H9 (cell line): Measurements from ENCODE around the gene EML5. TPM values are rescaled to one million over a fixed set of nuclear protein-coding genes. Genes with fewer than 3 reads are reported as not detected.

Experiments used
- DNase-seq: peaks from one replicate; pipeline ENCODE4 v3.0.0-alpha.2; 2017
- H2AFZ ChIP-seq: one replicate; pipeline ENCODE4 v1.6.1; 2013; ENCODE audit warnings: mild to moderate bottlenecking, low read length, control low read depth, moderate library complexity
- H2AK5ac ChIP-seq: 2 replicates; pipeline ENCODE4 v1.6.1; 2013; ENCODE audit warnings: low read length, control low read depth, mixed read lengths; ENCODE audit not compliant: insufficient read length
- H2BK120ac ChIP-seq: one replicate; pipeline ENCODE4 v1.6.1; 2013; ENCODE audit warnings: low read depth, mild to moderate bottlenecking, low read length, control low read depth, inconsistent platforms; ENCODE audit not compliant: poor library complexity, severe bottlenecking
- H2BK12ac ChIP-seq: 2 replicates; pipeline ENCODE4 v1.6.1; 2013; ENCODE audit warnings: low read length, control low read depth, mixed read lengths, low read depth; ENCODE audit not compliant: insufficient read length
- H2BK15ac ChIP-seq: 2 replicates; pipeline ENCODE4 v1.6.1; 2013; ENCODE audit warnings: low read depth, low read length, control low read depth
- H2BK20ac ChIP-seq: one replicate; pipeline ENCODE4 v1.6.1; 2013; ENCODE audit warnings: low read depth, mild to moderate bottlenecking, low read length, control low read depth, inconsistent platforms; ENCODE audit not compliant: poor library complexity, severe bottlenecking
- H2BK5ac ChIP-seq: 2 replicates; pipeline ENCODE4 v1.6.1; 2013; ENCODE audit warnings: low read length, control low read depth, mixed read lengths; ENCODE audit not compliant: insufficient read length
- H3K14ac ChIP-seq: 2 replicates; pipeline ENCODE4 v1.6.1; 2013; ENCODE audit warnings: low read length, control low read depth; ENCODE audit not compliant: insufficient read depth
- H3K18ac ChIP-seq: 2 replicates; pipeline ENCODE4 v1.6.1; 2013; ENCODE audit warnings: low read depth, mild to moderate bottlenecking, mixed read lengths, low read length, control low read depth; ENCODE audit not compliant: insufficient read length
- H3K23ac ChIP-seq: 2 replicates; pipeline ENCODE4 v1.6.1; 2013; ENCODE audit warnings: low read length, control low read depth, mixed read lengths, low read depth; ENCODE audit not compliant: insufficient read length
- H3K23me2 ChIP-seq: 2 replicates; pipeline ENCODE4 v1.6.1; 2013; ENCODE audit warnings: low read depth, mild to moderate bottlenecking, mixed read lengths, low read length, control low read depth; ENCODE audit not compliant: insufficient read length, poor library complexity, severe bottlenecking
- H3K27ac ChIP-seq: 2 replicates; pipeline ENCODE4 v1.5.1; 2013; ENCODE audit warnings: low read length, control low read depth, mixed read lengths, low read depth; ENCODE audit not compliant: insufficient read length
- H3K27me3 ChIP-seq: 2 replicates; pipeline ENCODE4 v1.6.1; 2013; ENCODE audit warnings: low read length, control low read depth, inconsistent platforms; ENCODE audit not compliant: insufficient read depth
- H3K4ac ChIP-seq: 2 replicates; pipeline ENCODE4 v1.6.1; 2013; ENCODE audit warnings: low read depth, mild to moderate bottlenecking, control low read depth, inconsistent platforms, low read length, moderate library complexity
- H3K4me1 ChIP-seq: 2 replicates; pipeline ENCODE4 v1.6.1; 2013; ENCODE audit warnings: low read length, control low read depth, inconsistent platforms; ENCODE audit not compliant: insufficient read depth
- H3K4me2 ChIP-seq: 2 replicates; pipeline ENCODE4 v1.6.1; 2013; ENCODE audit warnings: low read length, control low read depth, mixed read lengths; ENCODE audit not compliant: insufficient read length, insufficient read depth
- H3K56ac ChIP-seq: 2 replicates; pipeline ENCODE4 v1.6.1; 2013; ENCODE audit warnings: low read depth, mild to moderate bottlenecking, mixed read lengths, low read length, control low read depth; ENCODE audit not compliant: insufficient read length
- H3K79me1 ChIP-seq: 2 replicates; pipeline ENCODE4 v1.6.1; 2013; ENCODE audit warnings: low read depth, mild to moderate bottlenecking, moderate library complexity, low read length, control low read depth, inconsistent platforms; ENCODE audit not compliant: insufficient read depth, poor library complexity, severe bottlenecking
- H3K79me2 ChIP-seq: 2 replicates; pipeline ENCODE4 v1.6.1; 2013; ENCODE audit warnings: low read length, control low read depth, inconsistent platforms; ENCODE audit not compliant: insufficient read depth
- H3K9ac ChIP-seq: 2 replicates; pipeline ENCODE4 v1.6.1; 2013; ENCODE audit warnings: low read length, control low read depth, mixed read lengths; ENCODE audit not compliant: insufficient read length; ENCODE audit errors: extremely low read depth
- H3K9me3 ChIP-seq: one replicate; pipeline ENCODE4 v1.6.1; 2013; ENCODE audit warnings: low read depth, low read length, inconsistent platforms; ENCODE audit not compliant: control insufficient read depth
- H3T11ph ChIP-seq: one replicate; pipeline ENCODE4 v1.6.1; 2013; ENCODE audit warnings: mild to moderate bottlenecking, low read length, control low read depth, inconsistent platforms
- H4K20me1 ChIP-seq: one replicate; pipeline ENCODE4 v1.6.1; 2013; ENCODE audit not compliant: control insufficient read depth, insufficient read length, insufficient read depth
- H4K5ac ChIP-seq: 2 replicates; pipeline ENCODE4 v1.6.1; 2013; ENCODE audit warnings: low read depth, mild to moderate bottlenecking, mixed read lengths, low read length, control low read depth; ENCODE audit not compliant: insufficient read length
- H4K8ac ChIP-seq: replicated peaks from 2 replicates; pipeline ENCODE4 v1.6.1; 2013; ENCODE audit warnings: low read length, control low read depth, mixed read lengths, low read depth; ENCODE audit not compliant: insufficient read length
- H4K91ac ChIP-seq: 2 replicates; pipeline ENCODE4 v1.6.1; 2013; ENCODE audit warnings: low read depth, mild to moderate bottlenecking, moderate library complexity, mixed read lengths, low read length, control low read depth; ENCODE audit not compliant: insufficient read length
- H3K27ac Mint-ChIP-seq, 3 experiments: 2 replicates in 2 of 3; 3 replicates in 1 of 3; pipeline ENCODE4 v1.8.0; 2020 to 2021; ENCODE audit warnings: mixed read lengths in 3 of 3, mild to moderate bottlenecking in 1 of 3, moderate library complexity in 1 of 3
- H3K27me3 Mint-ChIP-seq: 2 replicates; pipeline ENCODE4 v1.8.0; 2021; ENCODE audit warnings: low read depth, mild to moderate bottlenecking, moderate library complexity, mixed read lengths
- H3K36me3 Mint-ChIP-seq, 3 experiments: 2 replicates in 2 of 3; 3 replicates in 1 of 3; pipeline ENCODE4 v1.8.0; 2020 to 2021; ENCODE audit warnings: low read depth in 3 of 3, mixed read lengths in 3 of 3; ENCODE audit not compliant: insufficient read depth in 1 of 3
- H3K4me1 Mint-ChIP-seq, 2 experiments: 2 replicates each; pipeline ENCODE4 v1.8.0; 2020; ENCODE audit warnings: mixed read lengths in 2 of 2
- H3K4me3 Mint-ChIP-seq, 2 experiments: 2 replicates in 1 of 2; 3 replicates in 1 of 2; pipeline ENCODE4 v1.8.0; 2020 to 2021; ENCODE audit warnings: mild to moderate bottlenecking in 2 of 2, mixed read lengths in 2 of 2, moderate library complexity in 1 of 2
- H3K9me3 Mint-ChIP-seq, 2 experiments: 2 replicates in 1 of 2; 3 replicates in 1 of 2; pipeline ENCODE4 v1.8.0; 2020; ENCODE audit warnings: mild to moderate bottlenecking in 2 of 2, mixed read lengths in 2 of 2, moderate library complexity in 1 of 2
- WGBS: extraction: QIAGEN DNeasy Blood & Tissue Kit; methylation state at CpG from one replicate; pipeline ENCODE4 v1.1.7; 2013; ENCODE audit warnings: missing lambda C conversion rate, low lambda C conversion rate, mixed read lengths; ENCODE audit not compliant: insufficient read length; ENCODE audit errors: extremely low coverage; 5-methylcytosine and 5-hydroxymethylcytosine counted together
- total RNA-seq: library from RNA; stranded (reverse); gene quantifications from 2 replicates; pipeline ENCODE4 v1.2.1, GENCODE V29; 2021
- TF ChIP-seq, protein P1 (sequence below): fragments of 200-600 bp; sonication (generic); conservative IDR thresholded peaks from 3 replicates; pipeline ENCODE4 v1.8.0; 2021; ENCODE audit warnings: antibody characterized with exemption, mild to moderate bottlenecking

Gene EML5
- total RNA-seq, 1 experiment from 2014 or later, result 0.81 TPM

DNA sequence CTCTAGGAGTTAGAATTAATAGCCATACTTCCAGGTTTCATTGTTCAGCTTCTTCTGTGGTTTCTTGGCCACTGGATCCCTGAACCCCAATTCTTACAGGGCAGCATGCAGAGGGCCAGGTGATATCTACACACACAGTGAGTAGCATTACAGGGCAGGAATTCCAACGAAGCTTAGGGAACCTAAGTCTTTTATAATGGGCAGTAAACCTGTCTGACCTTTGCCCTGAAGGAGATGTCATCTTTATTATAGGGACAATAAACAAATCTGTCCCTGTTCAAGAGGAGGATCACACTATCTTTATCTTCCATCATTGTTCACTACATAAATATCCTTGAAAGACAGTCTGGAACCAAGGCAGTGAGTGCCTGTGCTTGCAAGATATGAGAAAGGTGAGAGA is 11.7 kb upstream of the EML5 start:
- no peak overlapping the region for H2AK5ac ChIP-seq
- no peaks in the 10 kb centered on the region for H3K79me1 ChIP-seq
- H4K5ac ChIP-seq, result no peak overlapping the region
- H3K23me2 ChIP-seq, result no peaks in the 10 kb centered on the region
- H2BK5ac ChIP-seq, result no peak overlapping the region
- no peak overlapping the region for H2AFZ ChIP-seq
- H3K36me3 Mint-ChIP-seq, result peaks cover 0 to 12% (median 5%) of the 10 kb centered on the region in 3 experiments; a peak in 2 of 7 replicates
- no CpG with 5 or more reads among the region's 1 CpG for WGBS
- no peaks in the 10 kb centered on the region for H3K27me3 ChIP-seq
- peaks cover 2 to 5% of the 10 kb centered on the region in 2 experiments; a peak in 1 of 4 replicates for H3K4me1 Mint-ChIP-seq
- no peak overlapping the region for H3K14ac ChIP-seq
- no peak overlapping the region for H3T11ph ChIP-seq
- no peaks in the 10 kb centered on the region for H4K20me1 ChIP-seq
- H3K4me1 ChIP-seq, result no peaks in the 10 kb centered on the region
- no peak overlapping the region for H3K56ac ChIP-seq
- H3K18ac ChIP-seq, result no peak overlapping the region
- no peak overlapping the region; a peak in 1 of 7 replicates for H3K27ac Mint-ChIP-seq
- H4K91ac ChIP-seq, result no peak overlapping the region
- TF ChIP-seq, protein P1, sequence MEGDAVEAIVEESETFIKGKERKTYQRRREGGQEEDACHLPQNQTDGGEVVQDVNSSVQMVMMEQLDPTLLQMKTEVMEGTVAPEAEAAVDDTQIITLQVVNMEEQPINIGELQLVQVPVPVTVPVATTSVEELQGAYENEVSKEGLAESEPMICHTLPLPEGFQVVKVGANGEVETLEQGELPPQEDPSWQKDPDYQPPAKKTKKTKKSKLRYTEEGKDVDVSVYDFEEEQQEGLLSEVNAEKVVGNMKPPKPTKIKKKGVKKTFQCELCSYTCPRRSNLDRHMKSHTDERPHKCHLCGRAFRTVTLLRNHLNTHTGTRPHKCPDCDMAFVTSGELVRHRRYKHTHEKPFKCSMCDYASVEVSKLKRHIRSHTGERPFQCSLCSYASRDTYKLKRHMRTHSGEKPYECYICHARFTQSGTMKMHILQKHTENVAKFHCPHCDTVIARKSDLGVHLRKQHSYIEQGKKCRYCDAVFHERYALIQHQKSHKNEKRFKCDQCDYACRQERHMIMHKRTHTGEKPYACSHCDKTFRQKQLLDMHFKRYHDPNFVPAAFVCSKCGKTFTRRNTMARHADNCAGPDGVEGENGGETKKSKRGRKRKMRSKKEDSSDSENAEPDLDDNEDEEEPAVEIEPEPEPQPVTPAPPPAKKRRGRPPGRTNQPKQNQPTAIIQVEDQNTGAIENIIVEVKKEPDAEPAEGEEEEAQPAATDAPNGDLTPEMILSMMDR, result no peak
- H2BK15ac ChIP-seq, result no peak overlapping the region
- no peak overlapping the region for H2BK20ac ChIP-seq
- peaks cover 27% of the 10 kb centered on the region for H3K27me3 Mint-ChIP-seq
- H3K4ac ChIP-seq, result no peak overlapping the region
- no peak overlapping the region for H2BK120ac ChIP-seq
- H3K4me3 Mint-ChIP-seq, result no peak overlapping the region
- H3K4me2 ChIP-seq, result no peak overlapping the region
- H2BK12ac ChIP-seq, result no peak overlapping the region
- DNase-seq, result no peak
- no peak overlapping the region for H3K23ac ChIP-seq
- H4K8ac ChIP-seq, result no peak overlapping the region
- H3K9me3 Mint-ChIP-seq, result peaks cover 13 to 14% of the 10 kb centered on the region in 2 experiments; a peak in 4 of 5 replicates
- H3K27ac ChIP-seq, result no peak overlapping the region
- H3K79me2 ChIP-seq, result no peaks in the 10 kb centered on the region
- no peak overlapping the region for H3K9ac ChIP-seq
- H3K9me3 ChIP-seq, result no peaks in the 10 kb centered on the region
